Activated B cell treated with CpG ODN at 0.5 μM for 24 hours (primary cell): ENCODE results near the gene SYNJ1. TPM values are rescaled to one million over a fixed set of nuclear protein-coding genes. Genes with fewer than 3 reads are reported as not detected.

ENCODE experiments used
- ATAC-seq: fragments of 200-7000 bp; cut with Tn5 transposase; one replicate; pipeline ENCODE4 v1.10.0; 2021; ENCODE audit warnings: low read depth, mild to moderate bottlenecking, moderate library complexity
- CTCF ChIA-PET: fragments of 350-600 bp; sonication (Branson Sonifier 250); formaldehyde crosslinking; loops from one replicate; lab custom pipeline; 2021; ENCODE audit warnings: antibody characterized with exemption; lab: Charles Lee
- POLR2A ChIA-PET: fragments of 350-600 bp; sonication (Branson Sonifier 250); formaldehyde crosslinking; loops from one replicate; lab custom pipeline; 2021; ENCODE audit warnings: antibody characterized with exemption; lab: Charles Lee
- DNase-seq: peaks from one replicate; pipeline ENCODE4 v3.0.0; 2022
- H3K27ac Mint-ChIP-seq: one replicate; pipeline ENCODE4 v1.8.0; 2020; ENCODE audit warnings: mixed read lengths
- H3K27me3 Mint-ChIP-seq: one replicate; pipeline ENCODE4 v1.8.0; 2021; ENCODE audit warnings: mixed read lengths
- H3K36me3 Mint-ChIP-seq: one replicate; pipeline ENCODE4 v1.8.0; 2021; ENCODE audit warnings: low read depth, mixed read lengths
- H3K4me1 Mint-ChIP-seq: one replicate; pipeline ENCODE4 v1.8.0; 2021; ENCODE audit warnings: mixed read lengths
- H3K4me3 Mint-ChIP-seq: one replicate; pipeline ENCODE4 v1.8.0; 2020; ENCODE audit warnings: mild to moderate bottlenecking, mixed read lengths
- H3K9me3 Mint-ChIP-seq: one replicate; pipeline ENCODE4 v1.8.0; 2020; ENCODE audit warnings: mixed read lengths
- CTCF ChIP-seq: fragments of 200-600 bp; IDR thresholded peaks from one replicate; pipeline ENCODE4 v1.8.0; 2022; ENCODE audit warnings: antibody characterized with exemption, mild to moderate bottlenecking
- intact Hi-C: fragments of 100-400 bp; cut with micrococcal nuclease; formaldehyde crosslinking; loops from one replicate; pipeline ENCODE4 v1.15.1; 2024
- total RNA-seq: library from RNA; stranded (reverse); gene quantifications from 2 replicates; pipeline ENCODE4 v1.2.3, GENCODE V29; 2022

Gene SYNJ1
- total RNA-seq, 1 donor from 2014 or later: 5.2 TPM

GRCh38 chr21:32735524-32735923, 7.7 kb upstream of the SYNJ1 start:
- no peak for TF ChIP-seq CTCF
- Mint-ChIP-seq H3K9me3 (no peaks in the 10 kb centered on the region), H3K27ac (no peak overlapping the region), H3K27me3 (no peaks in the 10 kb centered on the region), H3K36me3 (peaks cover 51% of the 10 kb centered on the region), H3K4me1 (no peaks in the 10 kb centered on the region), H3K4me3 (no peak overlapping the region)
- ChIA-PET POLR2A (no interaction called here), CTCF (no interaction called here)
- intact Hi-C loops: no loop called here
- ATAC-seq: no peak
- DNase-seq: no peak

- no peak overlapping the region for H3K27ac Mint-ChIP-seq
Measured at GRCh38 chr21:32733990-32734613, 6.3 kb upstream of the SYNJ1 start.

GRCh38 chr21:32733356-32733755, 5.5 kb upstream of the SYNJ1 start:
- CTCF ChIA-PET: no interaction called here
- Mint-ChIP-seq H3K36me3 (peaks cover 34% of the 10 kb centered on the region), H3K27me3 (no peaks in the 10 kb centered on the region), H3K4me3 (no peak overlapping the region), H3K4me1 (peaks cover 5% of the 10 kb centered on the region), H3K27ac (no peak overlapping the region), H3K9me3 (no peaks in the 10 kb centered on the region)
- DNase-seq (no peak), ATAC-seq (no peak)
- no peak for TF ChIP-seq CTCF
- POLR2A ChIA-PET: no interaction called here
- intact Hi-C loops: no loop called here

More at GRCh38 chr21:32733990-32734613, 6.3 kb upstream of the SYNJ1 start:
- TF ChIP-seq CTCF: no peak
- Mint-ChIP-seq H3K4me1 (no peaks in the 10 kb centered on the region), H3K27me3 (no peaks in the 10 kb centered on the region), H3K4me3 (no peak overlapping the region), H3K9me3 (no peaks in the 10 kb centered on the region), H3K36me3 (peaks cover 39% of the 10 kb centered on the region)
- ChIA-PET POLR2A (no interaction called here), CTCF (no interaction called here)
- intact Hi-C loops: no loop called here
- ATAC-seq (no peak), DNase-seq (no peak)

- intact Hi-C loops: no loop called here
- Mint-ChIP-seq H3K27me3 (no peaks in the 10 kb centered on the region), H3K4me1 (peaks cover 7% of the 10 kb centered on the region), H3K27ac (no peak overlapping the region), H3K9me3 (no peaks in the 10 kb centered on the region), H3K4me3 (no peak overlapping the region), H3K36me3 (peaks cover 31% of the 10 kb centered on the region)
- POLR2A ChIA-PET: no interaction called here
- no peak for TF ChIP-seq CTCF
- ATAC-seq (no peak), DNase-seq (no peak)
- CTCF ChIA-PET: no interaction called here
Measured at GRCh38 chr21:32732544-32732943, 4.7 kb upstream of the SYNJ1 start.

- H3K27ac Mint-ChIP-seq: no peak overlapping the region
- peaks cover 14% of the 10 kb centered on the region for H3K4me1 Mint-ChIP-seq
- POLR2A ChIA-PET: interaction anchor here (0.6 to 2.7 kb wide), 6 partner anchors 16 to 957 kb away, joined by 3 to 55 read pairs (median 6); partner anchors contain the start of genes CFAP298, GART, PAXBP1 and SON
- H3K9me3 Mint-ChIP-seq: no peaks in the 10 kb centered on the region
- intact Hi-C loops: loop anchor here (1.0 to 5.0 kb wide), 8 partner anchors 42 to 1188 kb away; partner anchors contain the start of genes ATP5PO, CFAP298, CRYZL1 and DNAJC28
- DNase-seq (no peak), ATAC-seq (no peak)
- H3K36me3 Mint-ChIP-seq: peaks cover 14% of the 10 kb centered on the region
- no peaks in the 10 kb centered on the region for H3K27me3 Mint-ChIP-seq
- CTCF ChIA-PET: interaction anchor here (0.7 to 1.3 kb wide), 3 partner anchors 16 to 468 kb away, joined by 3 to 6 read pairs (median 5); partner anchors contain the start of gene PAXBP1
- H3K4me3 Mint-ChIP-seq: peak overlapping the region; percentile 93
- TF ChIP-seq CTCF: no peak
Measured at GRCh38 chr21:32728848-32729247, 1.0 kb upstream of the SYNJ1 start.
